ENCODE results near the gene TUBE1. TPM values are rescaled to one million over a fixed set of nuclear protein-coding genes. Genes with fewer than 3 reads are reported as not detected.

The TUBE1 gene
- total and polyA plus RNA-seq, 2 experiments from 2014 or later = 26.3 to 27.7 TPM

- peak; percentile 16; the same call in 1 of the 2 replicates for TF ChIP-seq ZNF462 (CRISPR knock-in tag; IDR thresholded peaks at IDR 0.05)
Measured at GRCh38 chr6:112100561-112100960, 13.3 kb upstream of the TUBE1 start (continued).

- Mint-ChIP-seq H3K36me3 (ENCODE audit: low read depth) (no peaks in the 10 kb centered on the region), H3K4me1 (peaks cover 50% of the 10 kb centered on the region), H3K4me3 (no peak overlapping the region), H3K27me3 (ENCODE audit: insufficient read depth, low read depth, poor library complexity) (no peaks in the 10 kb centered on the region), H3K27ac (no peak overlapping the region; the same call in 1 of the 2 replicates), H3K9me3 (no peaks in the 10 kb centered on the region)
- H4K20me1 ChIP-seq (replicated peaks; ENCODE audit: insufficient read depth) = no peaks in the 10 kb centered on the region
- no peaks in the 10 kb centered on the region for H3K36me3 ChIP-seq (ENCODE audit: insufficient read depth)
- TF ChIP-seq CTCF (conservative IDR thresholded peaks at IDR 0.05; ENCODE audit: low read depth in 2 of 2) (no peak), EZH2phosphoT487 (IDR thresholded peaks at IDR 0.05; ENCODE audit: unreplicated experiment) (no peak), POLR2AphosphoS5 (IDR thresholded peaks at IDR 0.05; ENCODE audit: low read depth) (no peak)
- no peak for ATAC-seq
- H3K27me3 ChIP-seq (ENCODE audit: insufficient read depth) = no peaks in the 10 kb centered on the region
- H3K4me1 ChIP-seq (ENCODE audit: insufficient read depth) = peaks cover 30% of the 10 kb centered on the region
- DNase-seq (ENCODE audit: low spot score) = no peak
- no peaks in the 10 kb centered on the region for H3K79me2 ChIP-seq (replicated peaks; ENCODE audit: insufficient read depth)
- no peak overlapping the region for H3K4me3 ChIP-seq
- no peak overlapping the region for H3K4me2 ChIP-seq
- no peak overlapping the region for H3K27ac ChIP-seq (ENCODE audit: low read depth)
- H3K9me2 ChIP-seq (ENCODE audit: insufficient read depth) = no peaks in the 10 kb centered on the region
- H3F3A ChIP-seq (replicated peaks; ENCODE audit: low read depth) = no peaks in the 10 kb centered on the region
- H2AFZ ChIP-seq = no peak overlapping the region
Measured at GRCh38 chr6:112096901-112097300, 9.6 kb upstream of the TUBE1 start.
